Measurements from ENCODE around the gene SUPV3L1. TPM values are rescaled to one million over a fixed set of nuclear protein-coding genes. Genes with fewer than 3 reads are reported as not detected.
"Not testable (repeated sequence)": the region's sequence is repeated elsewhere in the genome, so short reads cannot be mapped to it uniquely, and the experiment has no call there.

Gene SUPV3L1
- total RNA-seq, 1 donor from 2014 or later = 36.8 TPM

- H3K4me3 ChIP-seq = no peak overlapping the region
- no peaks in the 10 kb centered on the region for H3K27me3 ChIP-seq (ENCODE audit: low read depth)
- no peak overlapping the region for H3K27ac ChIP-seq (replicated peaks)
- no peaks in the 10 kb centered on the region for H3K4me1 ChIP-seq
- TF ChIP-seq, protein P1, sequence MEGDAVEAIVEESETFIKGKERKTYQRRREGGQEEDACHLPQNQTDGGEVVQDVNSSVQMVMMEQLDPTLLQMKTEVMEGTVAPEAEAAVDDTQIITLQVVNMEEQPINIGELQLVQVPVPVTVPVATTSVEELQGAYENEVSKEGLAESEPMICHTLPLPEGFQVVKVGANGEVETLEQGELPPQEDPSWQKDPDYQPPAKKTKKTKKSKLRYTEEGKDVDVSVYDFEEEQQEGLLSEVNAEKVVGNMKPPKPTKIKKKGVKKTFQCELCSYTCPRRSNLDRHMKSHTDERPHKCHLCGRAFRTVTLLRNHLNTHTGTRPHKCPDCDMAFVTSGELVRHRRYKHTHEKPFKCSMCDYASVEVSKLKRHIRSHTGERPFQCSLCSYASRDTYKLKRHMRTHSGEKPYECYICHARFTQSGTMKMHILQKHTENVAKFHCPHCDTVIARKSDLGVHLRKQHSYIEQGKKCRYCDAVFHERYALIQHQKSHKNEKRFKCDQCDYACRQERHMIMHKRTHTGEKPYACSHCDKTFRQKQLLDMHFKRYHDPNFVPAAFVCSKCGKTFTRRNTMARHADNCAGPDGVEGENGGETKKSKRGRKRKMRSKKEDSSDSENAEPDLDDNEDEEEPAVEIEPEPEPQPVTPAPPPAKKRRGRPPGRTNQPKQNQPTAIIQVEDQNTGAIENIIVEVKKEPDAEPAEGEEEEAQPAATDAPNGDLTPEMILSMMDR (IDR thresholded peaks at IDR 0.05; ENCODE audit: borderline replicate concordance) = no peak
- no peaks in the 10 kb centered on the region for H3K36me3 ChIP-seq
- intact Hi-C loops (cut with micrococcal nuclease) = no loop called here
- peaks cover 8% of the 10 kb centered on the region for H3K9me3 ChIP-seq (replicated peaks)
- no peak for DNase-seq
Observed at GRCh38 chr10:69248117-69248730, 68.2 kb downstream of the SUPV3L1 start.

GRCh38 chr10:69250041-69250440 is 70.0 kb downstream of the SUPV3L1 start:
- Histone ChIP-seq H3K4me1 (no peaks in the 10 kb centered on the region), H3K27ac (replicated peaks) (no peak overlapping the region), H3K36me3 (no peaks in the 10 kb centered on the region), H3K9me3 (replicated peaks) (peaks cover 8% of the 10 kb centered on the region), H3K4me3 (no peak overlapping the region), H3K27me3 (ENCODE audit: low read depth) (no peaks in the 10 kb centered on the region)
- no peak for DNase-seq
- TF ChIP-seq, protein P1 (IDR thresholded peaks at IDR 0.05; ENCODE audit: borderline replicate concordance) = no peak
- intact Hi-C loops (cut with micrococcal nuclease) = no loop called here

DNA sequence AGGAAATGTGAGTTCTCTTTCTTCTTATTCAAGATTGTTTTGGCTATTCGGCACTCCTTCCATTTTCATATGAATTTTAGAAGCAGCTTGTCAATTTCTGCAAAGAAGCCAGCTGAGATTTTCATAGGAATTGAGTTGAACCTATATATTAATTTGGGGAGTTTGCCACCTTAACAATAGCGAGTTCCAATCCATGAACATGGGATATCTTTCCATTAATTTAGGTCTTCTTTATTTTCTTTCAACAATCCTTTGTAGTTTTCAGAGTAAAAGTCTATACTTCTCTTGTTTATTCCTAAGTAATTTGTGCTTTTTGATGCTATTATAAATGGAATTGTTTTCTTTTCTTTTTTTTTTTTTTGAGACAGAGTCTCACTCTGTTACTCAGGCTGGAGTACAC is 71.4 kb downstream of the SUPV3L1 start:
- H3K36me3 ChIP-seq; DNase-seq; H3K27ac ChIP-seq (replicated peaks); H3K9me3 ChIP-seq (replicated peaks); intact Hi-C loops (cut with micrococcal nuclease); H3K27me3 ChIP-seq (ENCODE audit: low read depth); H3K4me1 ChIP-seq; H3K4me3 ChIP-seq: not testable (repeated sequence)

GRCh38 chr10:69253171-69253570 is 73.1 kb downstream of the SUPV3L1 start:
- TF ChIP-seq, protein P1 (IDR thresholded peaks at IDR 0.05; ENCODE audit: borderline replicate concordance) = no peak
- Histone ChIP-seq H3K4me3 (no peak overlapping the region), H3K27ac (replicated peaks) (no peak overlapping the region), H3K36me3 (no peaks in the 10 kb centered on the region), H3K9me3 (replicated peaks) (peaks cover 8% of the 10 kb centered on the region), H3K4me1 (no peaks in the 10 kb centered on the region), H3K27me3 (ENCODE audit: low read depth) (no peaks in the 10 kb centered on the region)
- intact Hi-C loops (cut with micrococcal nuclease) = no loop called here
- DNase-seq = no peak

DNA sequence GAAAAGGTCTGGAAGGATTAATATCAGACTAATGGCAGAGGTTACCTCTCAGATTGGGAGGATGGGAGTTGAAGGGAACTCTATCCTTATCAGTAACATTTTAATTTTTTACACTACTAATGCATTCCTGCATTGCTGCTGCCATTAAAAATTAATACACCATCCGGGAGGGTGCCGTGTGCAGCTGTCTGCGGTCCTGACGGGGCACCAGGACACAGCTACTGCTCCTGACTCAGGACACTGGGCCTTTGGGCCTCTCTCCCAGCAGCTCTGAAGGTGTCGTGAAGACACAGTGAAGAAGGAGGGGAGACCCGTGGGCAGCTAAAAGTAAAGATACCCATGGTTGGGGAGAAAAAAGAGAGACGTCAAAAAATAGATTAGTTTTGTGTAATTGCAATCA is 74.8 kb downstream of the SUPV3L1 start:
- peaks cover 8% of the 10 kb centered on the region for H3K9me3 ChIP-seq (replicated peaks)
- no peak overlapping the region for H3K4me3 ChIP-seq
- H3K27me3 ChIP-seq (ENCODE audit: low read depth) = no peaks in the 10 kb centered on the region
- no peak overlapping the region for H3K27ac ChIP-seq (replicated peaks)
- no peaks in the 10 kb centered on the region for H3K4me1 ChIP-seq
- intact Hi-C loops (cut with micrococcal nuclease) = no loop called here
- no peaks in the 10 kb centered on the region for H3K36me3 ChIP-seq
- no peak for DNase-seq
- TF ChIP-seq, protein P1 (IDR thresholded peaks at IDR 0.05; ENCODE audit: borderline replicate concordance) = no peak

Other genes starting within 250 kb of the SUPV3L1 start
- gene DDX21, start 224.1 kb upstream of the SUPV3L1 start, total RNA-seq = 21.9 TPM
- 51.2 TPM for gene KIFBP, start 191.4 kb upstream of the SUPV3L1 start, total RNA-seq
- 37.2 TPM for gene SRGN, start 92.1 kb upstream of the SUPV3L1 start, total RNA-seq
- 33.1 TPM for gene VPS26A, start 56.1 kb upstream of the SUPV3L1 start, total RNA-seq
- gene HKDC1, start 40.1 kb downstream of the SUPV3L1 start, total RNA-seq = not detected
- 219 TPM for gene HK1, start 98.3 kb downstream of the SUPV3L1 start, total RNA-seq
- not detected for gene TACR2, start 236.7 kb downstream of the SUPV3L1 start, total RNA-seq